T-helper 22 cell (primary cell): Measurements from ENCODE around the gene ITCH.

Experiments used
- DNase-seq: peaks from one replicate; pipeline ENCODE4 v3.0.0-alpha.2; 2020; ENCODE audit warnings: low read depth

The ITCH gene

GRCh38 chr20:34557936-34558319 lies 194.9 kb downstream of the ITCH start:
- DNase-seq, result no peak

GRCh38 chr20:34558320-34559218 lies 195.5 kb downstream of the ITCH start, which contains the start of gene MAP1LC3A:
Gene MAP1LC3A, plus strand, starts transcription at chr20:34558718. Its CDS starts 151 bp downstream, at chr20:34558869.
- peak; percentile 96 for DNase-seq

GRCh38 chr20:34559311-34560140 lies 196.5 kb downstream of the ITCH start:
- no peak for DNase-seq

GRCh38 chr20:34560141-34560523 lies 197.1 kb downstream of the ITCH start:
- DNase-seq, result no peak

- DNase-seq, result no peak
These were observed 197.5 kb downstream of the ITCH start for GRCh38 chr20:34560614-34561013.
